HEK293 (cell line): Measurements from ENCODE around the gene TNNI3K.

ENCODE experiments used
- IKZF3 ChIP-seq: fragments of 450-650 bp; IDR thresholded peaks from 2 replicates; pipeline ENCODE4 v1.5.0; 2018; ENCODE audit warnings: missing biosample characterization, mild to moderate bottlenecking, missing genetic modification characterization, moderate library complexity
- KLF16 ChIP-seq: fragments of 450-650 bp; formaldehyde crosslinking; IDR thresholded peaks from 2 replicates; pipeline ENCODE4 v1.5.1; 2017; ENCODE audit warnings: missing biosample characterization, missing genetic modification characterization
- PBX3 ChIP-seq: sonication (generic); formaldehyde crosslinking; IDR thresholded peaks from 2 replicates; pipeline ENCODE4 v1.8.1; 2022; ENCODE audit warnings: mild to moderate bottlenecking, moderate library complexity, missing genetic modification reagents
- TCF7L2 ChIP-seq: IDR thresholded peaks from 2 replicates; pipeline ENCODE4 v1.6.1; 2011; ENCODE audit warnings: low read depth, mild to moderate bottlenecking, inconsistent platforms, low read length, moderate library complexity, borderline replicate concordance
- ZNF366 ChIP-seq: fragments of 450-650 bp; formaldehyde crosslinking; conservative IDR thresholded peaks from 2 replicates; pipeline ENCODE4 v1.5.1; 2016; ENCODE audit warnings: missing biosample characterization, missing genetic modification characterization
- ZNF521 ChIP-seq: fragments of 450-650 bp; formaldehyde crosslinking; IDR thresholded peaks from 2 replicates; pipeline ENCODE4 v1.5.1; 2017; ENCODE audit warnings: missing biosample characterization, mild to moderate bottlenecking, missing genetic modification characterization
- ZNF530 ChIP-seq: fragments of 450-650 bp; formaldehyde crosslinking; IDR thresholded peaks from 2 replicates; pipeline ENCODE4 v1.5.1; 2016; ENCODE audit warnings: low read depth, missing biosample characterization, missing genetic modification characterization
- TF ChIP-seq, protein P1 (sequence below): fragments of 450-650 bp; formaldehyde crosslinking; IDR thresholded peaks from 2 replicates; pipeline ENCODE4 v1.5.1; 2016; ENCODE audit warnings: missing biosample characterization, missing genetic modification characterization
- TF ChIP-seq, protein P2 (sequence below): fragments of 450-650 bp; formaldehyde crosslinking; IDR thresholded peaks from 2 replicates; pipeline ENCODE4 v1.5.1; 2016; ENCODE audit warnings: missing biosample characterization, missing genetic modification characterization

DNA sequence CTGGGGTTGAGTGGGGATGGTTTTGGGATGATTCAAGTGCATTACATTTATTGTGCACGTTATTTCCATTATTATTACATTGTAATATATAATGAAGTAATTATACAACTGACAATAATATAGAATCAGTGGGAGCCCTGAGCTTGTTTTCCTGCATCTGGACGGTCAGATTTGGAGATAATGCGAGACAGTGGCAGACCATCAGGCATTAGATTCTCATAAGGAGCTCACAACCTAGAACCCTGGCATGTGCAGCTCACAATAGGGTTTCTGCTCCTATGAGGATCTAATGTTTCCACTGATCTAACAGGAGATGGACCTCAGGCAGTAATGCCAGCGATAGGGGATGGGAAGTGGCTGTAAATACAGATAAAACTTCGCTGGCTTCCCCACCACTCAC, 355.1 kb downstream of the TNNI3K start:
- TF ChIP-seq, protein P1, sequence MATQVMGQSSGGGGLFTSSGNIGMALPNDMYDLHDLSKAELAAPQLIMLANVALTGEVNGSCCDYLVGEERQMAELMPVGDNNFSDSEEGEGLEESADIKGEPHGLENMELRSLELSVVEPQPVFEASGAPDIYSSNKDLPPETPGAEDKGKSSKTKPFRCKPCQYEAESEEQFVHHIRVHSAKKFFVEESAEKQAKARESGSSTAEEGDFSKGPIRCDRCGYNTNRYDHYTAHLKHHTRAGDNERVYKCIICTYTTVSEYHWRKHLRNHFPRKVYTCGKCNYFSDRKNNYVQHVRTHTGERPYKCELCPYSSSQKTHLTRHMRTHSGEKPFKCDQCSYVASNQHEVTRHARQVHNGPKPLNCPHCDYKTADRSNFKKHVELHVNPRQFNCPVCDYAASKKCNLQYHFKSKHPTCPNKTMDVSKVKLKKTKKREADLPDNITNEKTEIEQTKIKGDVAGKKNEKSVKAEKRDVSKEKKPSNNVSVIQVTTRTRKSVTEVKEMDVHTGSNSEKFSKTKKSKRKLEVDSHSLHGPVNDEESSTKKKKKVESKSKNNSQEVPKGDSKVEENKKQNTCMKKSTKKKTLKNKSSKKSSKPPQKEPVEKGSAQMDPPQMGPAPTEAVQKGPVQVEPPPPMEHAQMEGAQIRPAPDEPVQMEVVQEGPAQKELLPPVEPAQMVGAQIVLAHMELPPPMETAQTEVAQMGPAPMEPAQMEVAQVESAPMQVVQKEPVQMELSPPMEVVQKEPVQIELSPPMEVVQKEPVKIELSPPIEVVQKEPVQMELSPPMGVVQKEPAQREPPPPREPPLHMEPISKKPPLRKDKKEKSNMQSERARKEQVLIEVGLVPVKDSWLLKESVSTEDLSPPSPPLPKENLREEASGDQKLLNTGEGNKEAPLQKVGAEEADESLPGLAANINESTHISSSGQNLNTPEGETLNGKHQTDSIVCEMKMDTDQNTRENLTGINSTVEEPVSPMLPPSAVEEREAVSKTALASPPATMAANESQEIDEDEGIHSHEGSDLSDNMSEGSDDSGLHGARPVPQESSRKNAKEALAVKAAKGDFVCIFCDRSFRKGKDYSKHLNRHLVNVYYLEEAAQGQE (tag by site-specific recombination), result no peak
- TF ChIP-seq ZNF521 (no peak), ZNF366 (tag by site-specific recombination) (no peak), ZNF530 (no peak), TCF7L2 (no peak), IKZF3 (no peak), KLF16 (tag by site-specific recombination) (no peak), PBX3 (CRISPR knock-in tag) (no peak)
- TF ChIP-seq, protein P2, sequence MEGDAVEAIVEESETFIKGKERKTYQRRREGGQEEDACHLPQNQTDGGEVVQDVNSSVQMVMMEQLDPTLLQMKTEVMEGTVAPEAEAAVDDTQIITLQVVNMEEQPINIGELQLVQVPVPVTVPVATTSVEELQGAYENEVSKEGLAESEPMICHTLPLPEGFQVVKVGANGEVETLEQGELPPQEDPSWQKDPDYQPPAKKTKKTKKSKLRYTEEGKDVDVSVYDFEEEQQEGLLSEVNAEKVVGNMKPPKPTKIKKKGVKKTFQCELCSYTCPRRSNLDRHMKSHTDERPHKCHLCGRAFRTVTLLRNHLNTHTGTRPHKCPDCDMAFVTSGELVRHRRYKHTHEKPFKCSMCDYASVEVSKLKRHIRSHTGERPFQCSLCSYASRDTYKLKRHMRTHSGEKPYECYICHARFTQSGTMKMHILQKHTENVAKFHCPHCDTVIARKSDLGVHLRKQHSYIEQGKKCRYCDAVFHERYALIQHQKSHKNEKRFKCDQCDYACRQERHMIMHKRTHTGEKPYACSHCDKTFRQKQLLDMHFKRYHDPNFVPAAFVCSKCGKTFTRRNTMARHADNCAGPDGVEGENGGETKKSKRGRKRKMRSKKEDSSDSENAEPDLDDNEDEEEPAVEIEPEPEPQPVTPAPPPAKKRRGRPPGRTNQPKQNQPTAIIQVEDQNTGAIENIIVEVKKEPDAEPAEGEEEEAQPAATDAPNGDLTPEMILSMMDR (tag by site-specific recombination), result no peak
